Measurements from ENCODE around the gene FAM167B.

Gene FAM167B

GRCh38 chr1:32231843-32232432 is 15.1 kb upstream of the FAM167B start:
- H2AK5ac ChIP-seq (ENCODE audit: low read length) = no peak overlapping the region
- no peak overlapping the region for H4K8ac ChIP-seq (ENCODE audit: low read depth, low read length)
- H2BK5ac ChIP-seq (ENCODE audit: low read length) = no peak overlapping the region
- no peak overlapping the region for H3K56ac ChIP-seq (ENCODE audit: low read length)
- H4K5ac ChIP-seq (ENCODE audit: low read length) = no peak overlapping the region
- H3K4me3 ChIP-seq (ENCODE audit: low read length) = no peak overlapping the region
- H3K4ac ChIP-seq (ENCODE audit: low read depth, low read length) = no peak overlapping the region
- no peak overlapping the region for H2BK120ac ChIP-seq (ENCODE audit: low read depth, low read length)
- H3K9ac ChIP-seq (ENCODE audit: low read length) = no peak overlapping the region
- no peak overlapping the region for H2BK15ac ChIP-seq (replicated peaks; ENCODE audit: low read depth)
- H3K79me2 ChIP-seq (ENCODE audit: control insufficient read depth, insufficient read depth, low read length) = no peaks in the 10 kb centered on the region
- no peak for DNase-seq
- no peak overlapping the region for H3K18ac ChIP-seq (ENCODE audit: low read length)
- H3K36me3 ChIP-seq (ENCODE audit: control insufficient read depth, insufficient read depth, low read length) = peaks cover 13% of the 10 kb centered on the region
- no peak overlapping the region for H3K4me2 ChIP-seq (ENCODE audit: low read length)
- H3K4me1 ChIP-seq (ENCODE audit: control insufficient read depth, low read depth, low read length) = no peaks in the 10 kb centered on the region
- no CpG with 5 or more reads among the region's 5 CpGs for WGBS (ENCODE audit: extremely low coverage, insufficient coverage, low lambda C conversion rate)
- H3K23ac ChIP-seq (ENCODE audit: low read length) = no peak overlapping the region
- H3K27ac ChIP-seq (ENCODE audit: low read depth, low read length) = no peak overlapping the region
- H3K27me3 ChIP-seq (ENCODE audit: insufficient read depth, low read length, poor library complexity) = no peaks in the 10 kb centered on the region
- H3K79me1 ChIP-seq (ENCODE audit: low read length) = no peaks in the 10 kb centered on the region

- Histone ChIP-seq H2AK5ac (ENCODE audit: low read length) (no peak overlapping the region), H2BK15ac (replicated peaks; ENCODE audit: low read depth) (no peak overlapping the region), H3K27me3 (ENCODE audit: insufficient read depth, low read length, poor library complexity) (no peaks in the 10 kb centered on the region), H3K18ac (ENCODE audit: low read length) (no peak overlapping the region), H3K56ac (ENCODE audit: low read length) (no peak overlapping the region), H3K79me2 (ENCODE audit: control insufficient read depth, insufficient read depth, low read length) (no peaks in the 10 kb centered on the region), H3K27ac (ENCODE audit: low read depth, low read length) (no peak overlapping the region), H4K8ac (ENCODE audit: low read depth, low read length) (no peak overlapping the region), H4K5ac (ENCODE audit: low read length) (no peak overlapping the region), H3K4me2 (ENCODE audit: low read length) (no peak overlapping the region), H2BK120ac (ENCODE audit: low read depth, low read length) (no peak overlapping the region), H3K79me1 (ENCODE audit: low read length) (no peaks in the 10 kb centered on the region), H2BK5ac (ENCODE audit: low read length) (no peak overlapping the region), H3K4me3 (ENCODE audit: low read length) (no peak overlapping the region), H3K23ac (ENCODE audit: low read length) (no peak overlapping the region), H3K4ac (ENCODE audit: low read depth, low read length) (no peak overlapping the region), H3K36me3 (ENCODE audit: control insufficient read depth, insufficient read depth, low read length) (peaks cover 13% of the 10 kb centered on the region), H3K4me1 (ENCODE audit: control insufficient read depth, low read depth, low read length) (no peaks in the 10 kb centered on the region), H3K9ac (ENCODE audit: low read length) (no peak overlapping the region)
- DNase-seq = no peak
- no CpG with 5 or more reads among the region's 8 CpGs for WGBS (ENCODE audit: extremely low coverage, insufficient coverage, low lambda C conversion rate)
These were observed 14.3 kb upstream of the FAM167B start for GRCh38 chr1:32232558-32233304.

DNA sequence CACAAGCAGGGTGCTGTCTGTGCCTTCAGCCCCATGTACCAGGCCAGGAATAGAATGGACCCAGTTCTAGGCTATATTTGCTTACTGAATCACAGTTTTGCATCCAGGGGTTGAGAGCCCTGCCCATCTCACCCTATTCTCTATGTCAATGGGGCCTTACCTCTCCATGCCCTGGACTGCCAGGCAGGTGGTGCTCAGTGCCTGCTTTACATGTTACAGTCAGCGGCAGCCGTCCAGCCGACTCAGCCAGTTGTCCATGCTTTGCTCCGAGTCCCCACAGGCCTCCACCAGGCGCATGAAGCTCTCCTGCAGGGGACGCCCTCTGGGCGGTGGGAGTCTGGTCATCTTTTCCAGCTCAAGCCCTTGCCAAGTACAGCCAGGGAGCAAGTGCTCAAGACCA is 12.2 kb upstream of the FAM167B start:
- no peak overlapping the region for H3K56ac ChIP-seq (ENCODE audit: low read length)
- WGBS (ENCODE audit: extremely low coverage, insufficient coverage, low lambda C conversion rate) = no CpG with 5 or more reads among the region's 7 CpGs
- H3K4ac ChIP-seq (ENCODE audit: low read depth, low read length) = no peak overlapping the region
- no peaks in the 10 kb centered on the region for H3K79me2 ChIP-seq (ENCODE audit: control insufficient read depth, insufficient read depth, low read length)
- no peak overlapping the region for H3K9ac ChIP-seq (ENCODE audit: low read length)
- no peak overlapping the region for H2BK120ac ChIP-seq (ENCODE audit: low read depth, low read length)
- no peak overlapping the region for H3K18ac ChIP-seq (ENCODE audit: low read length)
- no peak overlapping the region for H2BK15ac ChIP-seq (replicated peaks; ENCODE audit: low read depth)
- no peak overlapping the region for H3K4me2 ChIP-seq (ENCODE audit: low read length)
- no peak overlapping the region for H4K5ac ChIP-seq (ENCODE audit: low read length)
- no peak overlapping the region for H2AK5ac ChIP-seq (ENCODE audit: low read length)
- no peak overlapping the region for H3K27ac ChIP-seq (ENCODE audit: low read depth, low read length)
- no peaks in the 10 kb centered on the region for H3K27me3 ChIP-seq (ENCODE audit: insufficient read depth, low read length, poor library complexity)
- no peaks in the 10 kb centered on the region for H3K79me1 ChIP-seq (ENCODE audit: low read length)
- H4K8ac ChIP-seq (ENCODE audit: low read depth, low read length) = no peak overlapping the region
- no peak for DNase-seq
- H3K36me3 ChIP-seq (ENCODE audit: control insufficient read depth, insufficient read depth, low read length) = peaks cover 5% of the 10 kb centered on the region
- H2BK5ac ChIP-seq (ENCODE audit: low read length) = no peak overlapping the region
- H3K4me3 ChIP-seq (ENCODE audit: low read length) = no peak overlapping the region
- no peaks in the 10 kb centered on the region for H3K4me1 ChIP-seq (ENCODE audit: control insufficient read depth, low read depth, low read length)
- no peak overlapping the region for H3K23ac ChIP-seq (ENCODE audit: low read length)

DNA sequence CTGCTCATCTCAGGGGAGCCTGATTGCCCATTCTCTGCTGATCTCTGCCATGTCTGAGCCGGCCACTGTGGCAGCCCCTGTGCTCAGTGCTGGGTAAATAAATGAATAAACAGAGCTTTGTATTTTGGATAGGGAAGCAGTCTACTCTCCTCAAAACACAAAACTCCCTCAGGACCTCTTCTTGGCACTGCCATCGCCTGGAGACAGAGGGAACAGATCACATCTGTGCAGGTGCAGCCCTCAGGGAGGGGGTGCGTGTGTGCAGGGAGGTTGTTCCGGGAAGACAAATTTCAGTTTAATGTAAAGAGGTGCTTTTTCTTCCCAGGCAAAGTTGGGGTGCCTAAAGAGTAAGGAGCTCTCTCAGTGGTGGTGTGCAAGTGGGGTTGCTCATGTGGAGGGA is 7.7 kb upstream of the FAM167B start:
- Histone ChIP-seq H3K79me1 (ENCODE audit: low read length) (no peaks in the 10 kb centered on the region), H3K79me2 (ENCODE audit: control insufficient read depth, insufficient read depth, low read length) (no peaks in the 10 kb centered on the region), H2BK5ac (ENCODE audit: low read length) (no peak overlapping the region), H3K36me3 (ENCODE audit: control insufficient read depth, insufficient read depth, low read length) (no peaks in the 10 kb centered on the region), H3K4me3 (ENCODE audit: low read length) (no peak overlapping the region), H2BK15ac (replicated peaks; ENCODE audit: low read depth) (no peak overlapping the region), H3K18ac (ENCODE audit: low read length) (no peak overlapping the region), H3K23ac (ENCODE audit: low read length) (no peak overlapping the region), H3K4me2 (ENCODE audit: low read length) (peak overlapping the region; percentile 98), H4K8ac (ENCODE audit: low read depth, low read length) (no peak overlapping the region), H2BK120ac (ENCODE audit: low read depth, low read length) (no peak overlapping the region), H3K4me1 (ENCODE audit: control insufficient read depth, low read depth, low read length) (no peaks in the 10 kb centered on the region), H3K56ac (ENCODE audit: low read length) (peak overlapping the region; percentile 96), H3K27ac (ENCODE audit: low read depth, low read length) (no peak overlapping the region), H3K27me3 (ENCODE audit: insufficient read depth, low read length, poor library complexity) (no peaks in the 10 kb centered on the region), H2AK5ac (ENCODE audit: low read length) (no peak overlapping the region), H3K4ac (ENCODE audit: low read depth, low read length) (no peak overlapping the region), H3K9ac (ENCODE audit: low read length) (peak overlapping the region; percentile 65), H4K5ac (ENCODE audit: low read length) (no peak overlapping the region)
- DNase-seq = no peak
- no CpG with 5 or more reads among the region's 4 CpGs for WGBS (ENCODE audit: extremely low coverage, insufficient coverage, low lambda C conversion rate)

- Histone ChIP-seq H3K9ac (ENCODE audit: low read length) (peak overlapping the region; percentile 65), H3K4ac (ENCODE audit: low read depth, low read length) (no peak overlapping the region), H3K36me3 (ENCODE audit: control insufficient read depth, insufficient read depth, low read length) (no peaks in the 10 kb centered on the region), H3K79me1 (ENCODE audit: low read length) (no peaks in the 10 kb centered on the region), H4K5ac (ENCODE audit: low read length) (no peak overlapping the region), H3K18ac (ENCODE audit: low read length) (peak overlapping the region; percentile 53), H2BK5ac (ENCODE audit: low read length) (peak overlapping the region; percentile 10), H3K23ac (ENCODE audit: low read length) (peak overlapping the region; percentile 68), H3K4me2 (ENCODE audit: low read length) (peak overlapping the region; percentile 98), H2AK5ac (ENCODE audit: low read length) (no peak overlapping the region), H3K4me3 (ENCODE audit: low read length) (peak overlapping the region; percentile 20), H3K27me3 (ENCODE audit: insufficient read depth, low read length, poor library complexity) (no peaks in the 10 kb centered on the region), H4K8ac (ENCODE audit: low read depth, low read length) (no peak overlapping the region), H2BK15ac (replicated peaks; ENCODE audit: low read depth) (no peak overlapping the region), H3K27ac (ENCODE audit: low read depth, low read length) (no peak overlapping the region), H2BK120ac (ENCODE audit: low read depth, low read length) (no peak overlapping the region), H3K56ac (ENCODE audit: low read length) (peak overlapping the region; percentile 96), H3K79me2 (ENCODE audit: control insufficient read depth, insufficient read depth, low read length) (no peaks in the 10 kb centered on the region), H3K4me1 (ENCODE audit: control insufficient read depth, low read depth, low read length) (no peaks in the 10 kb centered on the region)
- DNase-seq = no peak
- no CpG with 5 or more reads among the region's 20 CpGs for WGBS (ENCODE audit: extremely low coverage, insufficient coverage, low lambda C conversion rate)
These were observed 7.3 kb upstream of the FAM167B start for GRCh38 chr1:32239790-32240139.

Data from mesendoderm (in vitro differentiated cells).